Suprapubic skin (tissue), 4 donors: ENCODE results near the gene SDSL. TPM values are rescaled to one million over a fixed set of nuclear protein-coding genes. Genes with fewer than 3 reads are reported as not detected.

Source experiments
- DNase-seq, 2 donors: peaks; one replicate each; pipeline ENCODE4 v3.0.0-alpha.2; 2019; ENCODE audit warnings: low spot score in 2 of 2
- H3K27ac ChIP-seq: fragments of 200-600 bp; sonication (generic); one replicate; pipeline ENCODE4 v1.5.1; 2019
- H3K27me3 ChIP-seq: fragments of 200-600 bp; sonication (generic); one replicate; pipeline ENCODE4 v1.5.1; 2019
- H3K36me3 ChIP-seq: fragments of 200-600 bp; sonication (generic); one replicate; pipeline ENCODE4 v1.5.1; 2019
- H3K4me1 ChIP-seq: fragments of 200-600 bp; sonication (generic); one replicate; pipeline ENCODE4 v1.5.1; 2019
- H3K4me3 ChIP-seq: fragments of 200-600 bp; sonication (generic); one replicate; pipeline ENCODE4 v1.5.1; 2019; ENCODE audit warnings: mild to moderate bottlenecking
- H3K9me3 ChIP-seq: fragments of 200-600 bp; sonication (generic); one replicate; pipeline ENCODE4 v1.5.1; 2019
- CTCF ChIP-seq, 2 donors: fragments of 200-600 bp in 1 of 2; fragments of 450-650 bp in 1 of 2; sonication (generic) in 1 of 2; IDR thresholded peaks; one replicate each; pipeline ENCODE4 v1.5.1; 2016 to 2019; ENCODE audit warnings: antibody characterized with exemption in 2 of 2, mild to moderate bottlenecking in 1 of 2, moderate library complexity in 1 of 2
- EP300 ChIP-seq: sonication (generic); formaldehyde crosslinking; IDR thresholded peaks from one replicate; pipeline ENCODE4 v1.6.1; 2017; ENCODE audit warnings: antibody characterized with exemption
- POLR2A ChIP-seq, 2 donors: fragments of 450-650 bp; IDR thresholded peaks; one replicate each; pipeline ENCODE4 v1.6.1; 2017; ENCODE audit warnings: antibody characterized with exemption in 2 of 2, mild to moderate bottlenecking in 2 of 2, moderate library complexity in 2 of 2
- POLR2AphosphoS5 ChIP-seq, 3 donors: sonication (generic); formaldehyde crosslinking; IDR thresholded peaks; one replicate each; pipeline ENCODE4 v1.6.1; 2017; ENCODE audit warnings: antibody characterized with exemption in 3 of 3
- WGBS: methylation state at CpG from one replicate; pipeline ENCODE4 v1.1.5; 2018; 5-methylcytosine and 5-hydroxymethylcytosine counted together
- total RNA-seq, 4 donors: library from RNA; depleted of rRNA; stranded (reverse); fragments of >200 nt; gene quantifications; one replicate each; pipeline ENCODE4 v1.1.0, GENCODE V29; 2016

SDSL gene
- total RNA-seq, 4 donors from 2014 or later, result 0.56 to 2.2 (median 1.2) TPM; not detected in 1

DNA sequence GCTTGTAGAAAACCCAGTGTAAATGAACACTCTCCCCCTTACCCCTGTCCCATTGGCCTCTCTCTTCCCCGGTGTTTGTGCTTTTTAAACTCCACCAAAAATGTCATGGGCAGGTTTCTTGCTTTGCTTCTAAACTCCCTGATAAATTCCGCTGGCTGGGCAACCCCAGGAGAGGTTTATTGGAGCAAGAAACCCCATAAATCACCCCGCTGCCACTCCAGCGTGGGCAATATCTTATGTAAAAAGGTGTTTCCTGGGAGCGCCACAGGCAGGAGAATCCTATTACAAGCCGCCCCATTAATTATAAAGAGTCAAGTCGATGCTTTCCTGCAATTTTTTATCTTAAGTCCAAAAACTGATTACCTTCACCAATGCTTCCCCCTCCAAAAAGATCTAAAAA, 26.7 kb downstream of the SDSL start:
- no peak for DNase-seq
- no peaks in the 10 kb centered on the region for H3K36me3 ChIP-seq
- WGBS, result 31% methylated on average over 7 of the region's 7 CpGs
- no peaks in the 10 kb centered on the region for H3K9me3 ChIP-seq
- no peak overlapping the region for H3K4me3 ChIP-seq
- TF ChIP-seq POLR2AphosphoS5 (IDR thresholded peaks at IDR 0.05) (no peak), POLR2A (IDR thresholded peaks at IDR 0.05) (no peak), EP300 (no peak), CTCF (IDR thresholded peaks at IDR 0.05) (no peak)
- peaks cover 44% of the 10 kb centered on the region for H3K27me3 ChIP-seq
- H3K4me1 ChIP-seq, result no peaks in the 10 kb centered on the region
- no peak overlapping the region for H3K27ac ChIP-seq

GRCh38 chr12:113449299-113449698, 27.1 kb downstream of the SDSL start:
- 85% methylated on average over 2 of the region's 2 CpGs for WGBS
- TF ChIP-seq POLR2A (IDR thresholded peaks at IDR 0.05) (no peak), EP300 (no peak), CTCF (IDR thresholded peaks at IDR 0.05) (no peak), POLR2AphosphoS5 (IDR thresholded peaks at IDR 0.05) (no peak)
- H3K27me3 ChIP-seq, result peaks cover 42% of the 10 kb centered on the region
- no peak for DNase-seq
- no peaks in the 10 kb centered on the region for H3K4me1 ChIP-seq
- H3K9me3 ChIP-seq, result no peaks in the 10 kb centered on the region
- H3K36me3 ChIP-seq, result no peaks in the 10 kb centered on the region
- no peak overlapping the region for H3K27ac ChIP-seq
- H3K4me3 ChIP-seq, result no peak overlapping the region

- WGBS, result 91% methylated on average over 1 of the region's 1 CpG
- H3K36me3 ChIP-seq, result no peaks in the 10 kb centered on the region
- no peak for DNase-seq
- H3K27me3 ChIP-seq, result peaks cover 45% of the 10 kb centered on the region
- no peak overlapping the region for H3K4me3 ChIP-seq
- no peaks in the 10 kb centered on the region for H3K9me3 ChIP-seq
- no peak overlapping the region for H3K27ac ChIP-seq
- H3K4me1 ChIP-seq, result no peaks in the 10 kb centered on the region
- no peak for TF ChIP-seq POLR2AphosphoS5 (IDR thresholded peaks at IDR 0.05)
- no peak for TF ChIP-seq CTCF (IDR thresholded peaks at IDR 0.05)
- TF ChIP-seq POLR2A (IDR thresholded peaks at IDR 0.05), result no peak
- TF ChIP-seq EP300, result no peak
Measured at GRCh38 chr12:113449839-113450238, 27.7 kb downstream of the SDSL start.

- Histone ChIP-seq H3K4me3 (no peak overlapping the region), H3K27me3 (peaks cover 37% of the 10 kb centered on the region), H3K36me3 (no peaks in the 10 kb centered on the region), H3K27ac (no peak overlapping the region), H3K9me3 (no peaks in the 10 kb centered on the region), H3K4me1 (no peaks in the 10 kb centered on the region)
- DNase-seq, result no peak
- TF ChIP-seq POLR2AphosphoS5 (IDR thresholded peaks at IDR 0.05) (no peak), EP300 (no peak), CTCF (IDR thresholded peaks at IDR 0.05) (no peak), POLR2A (IDR thresholded peaks at IDR 0.05) (no peak)
- WGBS, result 96% methylated on average over 2 of the region's 2 CpGs
Measured at GRCh38 chr12:113452458-113452857, 30.3 kb downstream of the SDSL start.

DNA sequence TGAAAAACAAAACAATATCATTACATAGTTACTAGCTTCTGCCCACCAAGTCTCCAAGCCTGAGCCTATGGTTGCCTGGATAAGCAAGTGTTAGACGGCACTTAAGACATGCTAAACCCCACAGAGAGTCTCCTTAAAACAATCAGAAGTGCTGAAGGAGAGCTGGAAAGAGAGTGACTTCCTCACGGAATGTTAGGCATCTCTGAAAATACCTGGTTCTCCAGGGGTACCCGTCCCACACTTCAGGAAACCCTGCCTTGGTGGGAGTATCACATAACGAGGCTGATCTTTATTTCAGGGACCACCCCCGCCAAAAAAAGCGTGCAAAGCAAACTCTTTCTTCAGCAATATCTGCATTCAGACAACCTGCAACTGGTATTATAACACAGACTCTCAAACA, 31.1 kb downstream of the SDSL start:
- peaks cover 35% of the 10 kb centered on the region for H3K27me3 ChIP-seq
- H3K9me3 ChIP-seq, result no peaks in the 10 kb centered on the region
- no peaks in the 10 kb centered on the region for H3K36me3 ChIP-seq
- TF ChIP-seq CTCF (IDR thresholded peaks at IDR 0.05) (no peak), EP300 (no peak), POLR2AphosphoS5 (IDR thresholded peaks at IDR 0.05) (no peak), POLR2A (IDR thresholded peaks at IDR 0.05) (no peak)
- H3K27ac ChIP-seq, result no peak overlapping the region
- WGBS, result 42% methylated on average over 6 of the region's 6 CpGs
- H3K4me1 ChIP-seq, result no peaks in the 10 kb centered on the region
- no peak overlapping the region for H3K4me3 ChIP-seq
- no peak for DNase-seq
